Stromal cell of bone marrow (primary cell): ENCODE results near the gene PDE4D.
"Not testable (repeated sequence)": the region's sequence is repeated elsewhere in the genome, so short reads cannot be mapped to it uniquely, and the experiment has no call there.

Experiments
- DNase-seq: peaks from one replicate; pipeline ENCODE4 v3.0.0-alpha.2; 2012; ENCODE audit warnings: low read depth

The PDE4D gene

GRCh38 chr5:58965677-58966414, 927.7 kb downstream of the PDE4D start:
- no peak for DNase-seq

GRCh38 chr5:58963821-58964220, 929.7 kb downstream of the PDE4D start:
- no peak for DNase-seq

- no peak for DNase-seq
Observed at GRCh38 chr5:58963361-58963760, 930.2 kb downstream of the PDE4D start.

- no peak for DNase-seq
Observed at GRCh38 chr5:58961631-58962280, 931.8 kb downstream of the PDE4D start.

GRCh38 chr5:58958701-58959100, 934.8 kb downstream of the PDE4D start:
- no peak for DNase-seq

GRCh38 chr5:58953218-58953617, 940.3 kb downstream of the PDE4D start:
- not testable (repeated sequence) for DNase-seq

- no peak for DNase-seq
Observed at GRCh38 chr5:58950224-58950623, 943.3 kb downstream of the PDE4D start.

- DNase-seq = no peak
Observed at GRCh38 chr5:58946230-58946629, 947.3 kb downstream of the PDE4D start.

GRCh38 chr5:58944221-58944620, 949.3 kb downstream of the PDE4D start:
- DNase-seq = no peak

GRCh38 chr5:58940446-58940845, 953.1 kb downstream of the PDE4D start:
- DNase-seq = peak; percentile 77

GRCh38 chr5:58939664-58940063, 953.9 kb downstream of the PDE4D start:
- no peak for DNase-seq

GRCh38 chr5:58938563-58939424, 954.7 kb downstream of the PDE4D start:
- no peak for DNase-seq

GRCh38 chr5:58937031-58937681, 956.4 kb downstream of the PDE4D start:
- DNase-seq = no peak

GRCh38 chr5:58934629-58935097, 958.9 kb downstream of the PDE4D start:
- peak; percentile 85 for DNase-seq

GRCh38 chr5:58933891-58934628, 959.5 kb downstream of the PDE4D start:
- no peak for DNase-seq

- no peak for DNase-seq
Observed at GRCh38 chr5:58932057-58932612, 961.4 kb downstream of the PDE4D start.

GRCh38 chr5:58930520-58930919, 963.0 kb downstream of the PDE4D start:
- no peak for DNase-seq

GRCh38 chr5:58929726-58930125, 963.8 kb downstream of the PDE4D start:
- no peak for DNase-seq

- DNase-seq = no peak
Observed at GRCh38 chr5:58927938-58928337, 965.6 kb downstream of the PDE4D start.

- no peak for DNase-seq
Observed at GRCh38 chr5:58927181-58927580, 966.3 kb downstream of the PDE4D start.

- DNase-seq = no peak
Observed at GRCh38 chr5:58926541-58926935, 967.0 kb downstream of the PDE4D start.
